Germinal center (tissue), 1 donor: Measurements from ENCODE around the gene USP40.

Source experiments
- DNase-seq: peaks from one replicate; pipeline ENCODE4 v3.0.0; 2012; ENCODE audit warnings: mixed read lengths, low spot score

Gene USP40

GRCh38 chr2:233556881-233557736 lies 9.5 kb downstream of the USP40 start:
- DNase-seq, result no peak

- no peak for DNase-seq
Observed at GRCh38 chr2:233553366-233553765, 13.2 kb downstream of the USP40 start.

- DNase-seq, result no peak
Observed at GRCh38 chr2:233551491-233551890, 15.1 kb downstream of the USP40 start.

- DNase-seq, result no peak
Observed at GRCh38 chr2:233546774-233547173, 19.8 kb downstream of the USP40 start.

- DNase-seq, result no peak
Observed at GRCh38 chr2:233546101-233546500, 20.5 kb downstream of the USP40 start.

GRCh38 chr2:233544200-233544610 lies 22.4 kb downstream of the USP40 start:
- no peak for DNase-seq

GRCh38 chr2:233542507-233542906 lies 24.1 kb downstream of the USP40 start:
- DNase-seq, result no peak

- DNase-seq, result no peak
Observed at GRCh38 chr2:233538741-233539140, 27.8 kb downstream of the USP40 start.

- no peak for DNase-seq
Observed at GRCh38 chr2:233535271-233535670, 31.3 kb downstream of the USP40 start.

- DNase-seq, result no peak
Observed at GRCh38 chr2:233532971-233533370, 33.6 kb downstream of the USP40 start.

- no peak for DNase-seq
Observed at GRCh38 chr2:233531955-233532354, 34.6 kb downstream of the USP40 start.

- no peak for DNase-seq
Observed at GRCh38 chr2:233530381-233530780, 36.2 kb downstream of the USP40 start.

- no peak for DNase-seq
Observed at GRCh38 chr2:233528182-233528581, 38.4 kb downstream of the USP40 start.

GRCh38 chr2:233525791-233526190 lies 40.8 kb downstream of the USP40 start:
- DNase-seq, result no peak

GRCh38 chr2:233519787-233520611 lies 46.6 kb downstream of the USP40 start:
- peak; percentile 20 for DNase-seq

GRCh38 chr2:233513953-233514655 lies 52.5 kb downstream of the USP40 start:
- no peak for DNase-seq

GRCh38 chr2:233503947-233504637 lies 62.5 kb downstream of the USP40 start:
- no peak for DNase-seq

- no peak for DNase-seq
Observed at GRCh38 chr2:233503481-233503880, 63.1 kb downstream of the USP40 start.

- DNase-seq, result no peak
Observed at GRCh38 chr2:233501198-233502076, 65.1 kb downstream of the USP40 start.

- DNase-seq, result no peak
Observed at GRCh38 chr2:233499928-233500327, 66.7 kb downstream of the USP40 start.

- DNase-seq, result no peak
Observed at GRCh38 chr2:233498126-233498525, 68.5 kb downstream of the USP40 start.
